CD4-positive, alpha-beta T cell (primary cell): ENCODE data around the gene SUSD2. TPM values are rescaled to one million over a fixed set of nuclear protein-coding genes. Genes with fewer than 3 reads are reported as not detected.

Experiments used
- ATAC-seq: fragments of 200-7000 bp; cut with Tn5 transposase; one replicate; pipeline ENCODE4 v1.10.0; 2022; ENCODE audit warnings: mild to moderate bottlenecking; ENCODE audit not compliant: poor library complexity
- CTCF ChIA-PET: fragments of 350-600 bp; sonication (Branson Sonifier 250); formaldehyde crosslinking; loops from one replicate; lab custom pipeline; 2021; ENCODE audit warnings: antibody characterized with exemption, inconsistent platforms; lab: Charles Lee
- POLR2A ChIA-PET: fragments of 350-600 bp; sonication (Branson Sonifier 250); formaldehyde crosslinking; loops from one replicate; lab custom pipeline; 2021; ENCODE audit warnings: antibody characterized with exemption, inconsistent platforms; lab: Charles Lee
- DNase-seq, 14 experiments: peaks; one replicate each; pipeline ENCODE4 v3.0.0-alpha.2; 2013 to 2020; ENCODE audit warnings: mixed read lengths in 2 of 14
- H3K27ac ChIP-seq, 2 donors: one replicate each; pipeline versions ENCODE4 v1.5.1 to v1.7.0; 2013; ENCODE audit warnings: low read length in 2 of 2, low read depth in 1 of 2, mild to moderate bottlenecking in 1 of 2
- H3K27me3 ChIP-seq, 2 experiments: 1 replicate in 1 of 2; 2 replicates in 1 of 2; pipeline versions ENCODE4 v1.6.1 to v1.7.0; 2013; ENCODE audit warnings: low read length in 2 of 2, control low read depth in 1 of 2, mild to moderate bottlenecking in 1 of 2, moderate library complexity in 1 of 2; ENCODE audit not compliant: insufficient read depth in 2 of 2, control insufficient read depth in 1 of 2
- H3K36me3 ChIP-seq: one replicate; pipeline ENCODE4 v1.6.1; 2013; ENCODE audit warnings: low read length, control low read depth; ENCODE audit not compliant: insufficient read depth
- H3K4me1 ChIP-seq: one replicate; pipeline ENCODE4 v1.6.1; 2013; ENCODE audit warnings: low read length, control low read depth; ENCODE audit not compliant: insufficient read depth
- H3K4me3 ChIP-seq: one replicate; pipeline ENCODE4 v1.5.1; 2013; ENCODE audit warnings: mild to moderate bottlenecking, low read length, moderate library complexity
- H3K9me3 ChIP-seq, 2 experiments: 1 replicate in 1 of 2; 2 replicates in 1 of 2; pipeline versions ENCODE4 v1.6.1 to v1.7.0; 2013; ENCODE audit warnings: low read length in 2 of 2, mild to moderate bottlenecking in 2 of 2, control low read depth in 1 of 2, moderate library complexity in 1 of 2; ENCODE audit not compliant: control insufficient read depth in 1 of 2, insufficient read depth in 1 of 2
- H3K27ac Mint-ChIP-seq: one replicate; pipeline ENCODE4 v1.8.0; 2020; ENCODE audit warnings: mixed read lengths
- H3K27me3 Mint-ChIP-seq: one replicate; pipeline ENCODE4 v1.8.0; 2021; ENCODE audit warnings: mixed read lengths
- H3K36me3 Mint-ChIP-seq: one replicate; pipeline ENCODE4 v1.8.0; 2021; ENCODE audit warnings: low read depth, mixed read lengths
- H3K4me1 Mint-ChIP-seq: one replicate; pipeline ENCODE4 v1.8.0; 2021; ENCODE audit warnings: low read depth, mixed read lengths
- H3K4me3 Mint-ChIP-seq: one replicate; pipeline ENCODE4 v1.8.0; 2020; ENCODE audit warnings: mild to moderate bottlenecking, mixed read lengths
- H3K9me3 Mint-ChIP-seq: one replicate; pipeline ENCODE4 v1.8.0; 2020; ENCODE audit warnings: mixed read lengths
- intact Hi-C, 2 experiments: fragments of 100-400 bp; cut with DNase I in 1 of 2; cut with micrococcal nuclease in 1 of 2; formaldehyde crosslinking; loops; one replicate each; pipeline versions ENCODE4 v1.15.1 to v1.9.0; 2023 to 2025; cut with DNase I, micrococcal nuclease
- total RNA-seq, 174 experiments: library from RNA in 2 of 174; stranded (reverse) in 2 of 174; gene quantifications; one replicate each; pipeline ENCODE4 v1.2.3 and lab custom pipeline; 2021 to 2026
- TF ChIP-seq, protein P1 (sequence below): fragments of 200-600 bp; IDR thresholded peaks from one replicate; pipeline ENCODE4 v1.8.0; 2022; ENCODE audit warnings: antibody characterized with exemption, mild to moderate bottlenecking

Gene SUSD2
- total RNA-seq, 2 experiments from 2014 or later: 0.80 to 1.5 TPM

GRCh38 chr22:24177045-24177444, 4.2 kb upstream of the SUSD2 start:
- no peak for DNase-seq
- POLR2A ChIA-PET: no interaction called here
- Mint-ChIP-seq H3K4me3 (no peak overlapping the region), H3K36me3 (peaks cover 40% of the 10 kb centered on the region), H3K4me1 (no peaks in the 10 kb centered on the region), H3K27ac (no peak overlapping the region), H3K9me3 (no peaks in the 10 kb centered on the region), H3K27me3 (no peaks in the 10 kb centered on the region)
- ATAC-seq: no peak
- H3K27ac ChIP-seq: no peak overlapping the region
- H3K27me3 ChIP-seq: no peaks in the 10 kb centered on the region
- CTCF ChIA-PET: no interaction called here
- no peaks in the 10 kb centered on the region for H3K4me1 ChIP-seq
- intact Hi-C loops: no loop called here
- TF ChIP-seq, protein P1, sequence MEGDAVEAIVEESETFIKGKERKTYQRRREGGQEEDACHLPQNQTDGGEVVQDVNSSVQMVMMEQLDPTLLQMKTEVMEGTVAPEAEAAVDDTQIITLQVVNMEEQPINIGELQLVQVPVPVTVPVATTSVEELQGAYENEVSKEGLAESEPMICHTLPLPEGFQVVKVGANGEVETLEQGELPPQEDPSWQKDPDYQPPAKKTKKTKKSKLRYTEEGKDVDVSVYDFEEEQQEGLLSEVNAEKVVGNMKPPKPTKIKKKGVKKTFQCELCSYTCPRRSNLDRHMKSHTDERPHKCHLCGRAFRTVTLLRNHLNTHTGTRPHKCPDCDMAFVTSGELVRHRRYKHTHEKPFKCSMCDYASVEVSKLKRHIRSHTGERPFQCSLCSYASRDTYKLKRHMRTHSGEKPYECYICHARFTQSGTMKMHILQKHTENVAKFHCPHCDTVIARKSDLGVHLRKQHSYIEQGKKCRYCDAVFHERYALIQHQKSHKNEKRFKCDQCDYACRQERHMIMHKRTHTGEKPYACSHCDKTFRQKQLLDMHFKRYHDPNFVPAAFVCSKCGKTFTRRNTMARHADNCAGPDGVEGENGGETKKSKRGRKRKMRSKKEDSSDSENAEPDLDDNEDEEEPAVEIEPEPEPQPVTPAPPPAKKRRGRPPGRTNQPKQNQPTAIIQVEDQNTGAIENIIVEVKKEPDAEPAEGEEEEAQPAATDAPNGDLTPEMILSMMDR: no peak
- no peak overlapping the region for H3K4me3 ChIP-seq
- no peaks in the 10 kb centered on the region for H3K9me3 ChIP-seq
- peaks cover 58% of the 10 kb centered on the region for H3K36me3 ChIP-seq

DNA sequence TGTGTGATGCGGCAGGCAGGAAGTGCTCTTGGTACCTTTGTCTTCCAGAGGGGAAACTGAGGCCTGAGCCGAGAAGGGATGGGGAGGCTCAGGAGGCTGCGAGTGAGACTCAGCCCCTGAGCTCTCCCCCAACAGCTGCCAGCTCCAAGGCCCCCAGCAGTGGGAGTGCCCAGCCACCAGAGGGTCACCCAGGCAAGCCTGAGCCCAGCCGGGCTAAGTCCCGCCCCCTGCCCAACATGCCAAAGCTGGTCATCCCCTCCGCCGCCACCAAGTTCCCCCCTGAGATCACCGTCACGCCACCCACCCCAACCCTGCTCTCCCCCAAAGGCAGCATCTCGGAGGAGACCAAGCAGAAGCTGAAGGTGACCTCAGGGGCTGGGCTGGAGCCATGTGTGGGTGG, 3.8 kb upstream of the SUSD2 start:
- TF ChIP-seq, protein P1: no peak
- intact Hi-C loops: no loop called here
- POLR2A ChIA-PET: no interaction called here
- peaks cover 36% of the 10 kb centered on the region for H3K36me3 Mint-ChIP-seq
- ATAC-seq: no peak
- DNase-seq: no peak
- H3K4me3 Mint-ChIP-seq: no peak overlapping the region
- Histone ChIP-seq H3K9me3 (no peaks in the 10 kb centered on the region), H3K4me1 (no peaks in the 10 kb centered on the region), H3K36me3 (peaks cover 54% of the 10 kb centered on the region), H3K27ac (no peak overlapping the region), H3K27me3 (no peaks in the 10 kb centered on the region), H3K4me3 (no peak overlapping the region)
- CTCF ChIA-PET: no interaction called here
- no peaks in the 10 kb centered on the region for H3K9me3 Mint-ChIP-seq
- H3K27ac Mint-ChIP-seq: no peak overlapping the region
- H3K4me1 Mint-ChIP-seq: no peaks in the 10 kb centered on the region
- no peaks in the 10 kb centered on the region for H3K27me3 Mint-ChIP-seq

DNA sequence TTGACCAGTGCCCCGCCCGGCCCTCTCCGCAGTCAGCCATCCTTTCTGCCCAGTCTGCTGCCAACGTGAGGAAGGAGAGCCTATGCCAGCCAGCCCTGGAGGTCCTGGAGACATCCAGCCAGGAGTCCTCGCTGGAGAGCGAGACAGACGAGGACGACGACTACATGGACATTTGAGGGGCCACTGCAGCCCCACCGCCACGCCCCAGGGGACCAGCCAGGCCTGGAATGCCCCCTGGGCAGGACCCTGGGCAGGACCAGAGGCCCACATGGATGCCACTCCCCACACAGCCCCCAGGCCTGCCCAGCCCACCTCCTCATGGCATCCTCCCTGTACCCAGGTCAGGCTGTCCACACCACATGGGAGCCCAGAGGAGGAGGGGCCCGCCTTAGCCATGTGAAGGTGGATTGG, 3.3 kb upstream of the SUSD2 start:
- Mint-ChIP-seq H3K27me3 (no peaks in the 10 kb centered on the region), H3K4me1 (no peaks in the 10 kb centered on the region), H3K4me3 (no peak overlapping the region), H3K27ac (no peak overlapping the region), H3K36me3 (peaks cover 33% of the 10 kb centered on the region), H3K9me3 (no peaks in the 10 kb centered on the region)
- ChIA-PET CTCF (interaction anchor here (1.4 kb wide), 1 partner anchor 23 kb away, joined by 4 read pairs; no protein-coding TSS in a partner anchor), POLR2A (interaction anchor here (2.7 kb wide), 1 partner anchor 22 kb away, joined by 11 read pairs; no protein-coding TSS in a partner anchor)
- TF ChIP-seq, protein P1: no peak
- ATAC-seq: no peak
- H3K4me1 ChIP-seq: no peaks in the 10 kb centered on the region
- H3K27ac ChIP-seq: no peak overlapping the region
- H3K36me3 ChIP-seq: peaks cover 48% of the 10 kb centered on the region
- H3K9me3 ChIP-seq: no peaks in the 10 kb centered on the region
- intact Hi-C loops: no loop called here
- H3K4me3 ChIP-seq: no peak overlapping the region
- H3K27me3 ChIP-seq: no peaks in the 10 kb centered on the region
- no peak for DNase-seq
